ENCODE data around the gene EEF2. TPM values are rescaled to one million over a fixed set of nuclear protein-coding genes. Genes with fewer than 3 reads are reported as not detected.

EEF2 gene
- total RNA-seq, 1 experiment from 2014 or later, result 3,615 TPM

GRCh38 chr19:4032436-4032835, 47.2 kb upstream of the EEF2 start:
- no peak overlapping the region for H4K91ac ChIP-seq (ENCODE audit: insufficient read length, low read depth, low read length)
- H3K23ac ChIP-seq (ENCODE audit: insufficient read length, low read depth, low read length), result no peak overlapping the region
- no peak overlapping the region for H2BK20ac ChIP-seq (ENCODE audit: low read depth, low read length, poor library complexity, severe bottlenecking)
- Mint-ChIP-seq H3K4me1 (no peaks in the 10 kb centered on the region), H3K4me3 (no peak overlapping the region), H3K9me3 (no peaks in the 10 kb centered on the region), H3K27me3 (ENCODE audit: low read depth) (no peaks in the 10 kb centered on the region), H3K27ac (no peak overlapping the region), H3K36me3 (ENCODE audit: insufficient read depth in 1 of 3, low read depth in 3 of 3) (peaks cover 4 to 24% (median 21%) of the 10 kb centered on the region in 3 experiments; a peak in 6 of 7 replicates)
- no peak overlapping the region for H2AK5ac ChIP-seq (ENCODE audit: insufficient read length, low read length)
- no peak overlapping the region for H3K9ac ChIP-seq (ENCODE audit: extremely low read depth, insufficient read length, low read length)
- H4K20me1 ChIP-seq (ENCODE audit: control insufficient read depth, insufficient read depth, insufficient read length), result no peaks in the 10 kb centered on the region
- H4K5ac ChIP-seq (ENCODE audit: insufficient read length, low read depth, low read length), result no peak overlapping the region
- H3K4me1 ChIP-seq (ENCODE audit: insufficient read depth, low read length), result no peaks in the 10 kb centered on the region
- no peaks in the 10 kb centered on the region for H3K79me2 ChIP-seq (ENCODE audit: insufficient read depth, low read length)
- DNase-seq, result no peak
- TF ChIP-seq, protein P1, sequence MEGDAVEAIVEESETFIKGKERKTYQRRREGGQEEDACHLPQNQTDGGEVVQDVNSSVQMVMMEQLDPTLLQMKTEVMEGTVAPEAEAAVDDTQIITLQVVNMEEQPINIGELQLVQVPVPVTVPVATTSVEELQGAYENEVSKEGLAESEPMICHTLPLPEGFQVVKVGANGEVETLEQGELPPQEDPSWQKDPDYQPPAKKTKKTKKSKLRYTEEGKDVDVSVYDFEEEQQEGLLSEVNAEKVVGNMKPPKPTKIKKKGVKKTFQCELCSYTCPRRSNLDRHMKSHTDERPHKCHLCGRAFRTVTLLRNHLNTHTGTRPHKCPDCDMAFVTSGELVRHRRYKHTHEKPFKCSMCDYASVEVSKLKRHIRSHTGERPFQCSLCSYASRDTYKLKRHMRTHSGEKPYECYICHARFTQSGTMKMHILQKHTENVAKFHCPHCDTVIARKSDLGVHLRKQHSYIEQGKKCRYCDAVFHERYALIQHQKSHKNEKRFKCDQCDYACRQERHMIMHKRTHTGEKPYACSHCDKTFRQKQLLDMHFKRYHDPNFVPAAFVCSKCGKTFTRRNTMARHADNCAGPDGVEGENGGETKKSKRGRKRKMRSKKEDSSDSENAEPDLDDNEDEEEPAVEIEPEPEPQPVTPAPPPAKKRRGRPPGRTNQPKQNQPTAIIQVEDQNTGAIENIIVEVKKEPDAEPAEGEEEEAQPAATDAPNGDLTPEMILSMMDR (conservative IDR thresholded peaks at IDR 0.05), result no peak
- H3K23me2 ChIP-seq (ENCODE audit: insufficient read length, low read depth, low read length, poor library complexity, severe bottlenecking), result no peaks in the 10 kb centered on the region
- H3T11ph ChIP-seq (ENCODE audit: low read length), result no peak overlapping the region
- no peak overlapping the region for H4K8ac ChIP-seq (replicated peaks; ENCODE audit: insufficient read length, low read depth, low read length)
- H3K4ac ChIP-seq (ENCODE audit: low read depth, low read length), result no peak overlapping the region
- WGBS (ENCODE audit: extremely low coverage, insufficient read length, low lambda C conversion rate), result no CpG with 5 or more reads among the region's 16 CpGs
- no peak overlapping the region for H3K27ac ChIP-seq (ENCODE audit: insufficient read length, low read depth, low read length)
- no peak overlapping the region for H3K14ac ChIP-seq (ENCODE audit: insufficient read depth, low read length)
- H3K4me2 ChIP-seq (ENCODE audit: insufficient read depth, insufficient read length, low read length), result no peak overlapping the region
- H2BK15ac ChIP-seq (ENCODE audit: low read depth, low read length), result no peak overlapping the region
- no peak overlapping the region for H3K56ac ChIP-seq (ENCODE audit: insufficient read length, low read depth, low read length)
- H3K18ac ChIP-seq (ENCODE audit: insufficient read length, low read depth, low read length), result no peak overlapping the region
- no peak overlapping the region for H2AFZ ChIP-seq (ENCODE audit: low read length)
- no peak overlapping the region for H2BK5ac ChIP-seq (ENCODE audit: insufficient read length, low read length)
- peaks cover 8% of the 10 kb centered on the region for H3K9me3 ChIP-seq (ENCODE audit: control insufficient read depth, low read depth, low read length)
- H3K79me1 ChIP-seq (ENCODE audit: insufficient read depth, low read depth, low read length, poor library complexity, severe bottlenecking), result no peaks in the 10 kb centered on the region
- no peak overlapping the region for H2BK120ac ChIP-seq (ENCODE audit: low read depth, low read length, poor library complexity, severe bottlenecking)
- no peaks in the 10 kb centered on the region for H3K27me3 ChIP-seq (ENCODE audit: insufficient read depth, low read length)
- no peak overlapping the region for H2BK12ac ChIP-seq (ENCODE audit: insufficient read length, low read depth, low read length)

Measured in H9 (cell line).